IMR-90 (cell line): ENCODE results near the gene ETV6. TPM values are rescaled to one million over a fixed set of nuclear protein-coding genes. Genes with fewer than 3 reads are reported as not detected.

Experiments
- ATAC-seq: fragments of 200-7000 bp; cut with Tn5 transposase; 2 replicates; pipeline ENCODE4 v1.9.1; 2020; ENCODE audit warnings: low read depth, mild to moderate bottlenecking, moderate library complexity
- BruUV-seq: library from RNA; stranded (reverse); fragments of 400-500 nt; replicated peaks from 2 replicates; lab custom pipeline; 2021; lab: Mats Ljungman, UMichigan
- CTCF ChIA-PET: fragments of 300-600 bp; formaldehyde crosslinking; extraction: SDS; loops from one replicate; lab custom pipeline; 2021; ENCODE audit warnings: antibody characterized with exemption; lab: Yijun Ruan, JAX
- POLR2A ChIA-PET: fragments of 300-600 bp; sonication (Branson Sonifier 250); formaldehyde crosslinking; loops from one replicate; lab custom pipeline; 2022; ENCODE audit warnings: antibody characterized with exemption; ENCODE audit not compliant: unreplicated experiment; lab: Charles Lee
- DNase-seq: peaks from one replicate; pipeline ENCODE4 v3.0.0; 2013
- H2AFZ ChIP-seq: replicated peaks from 2 replicates; pipeline ENCODE3; 2013; ENCODE audit warnings: low read length, mild to moderate bottlenecking; ENCODE audit not compliant: poor library complexity
- H2AK5ac ChIP-seq: 2 replicates; pipeline ENCODE4 v1.6.1; 2013; ENCODE audit warnings: low read depth, low read length, inconsistent platforms
- H2AK9ac ChIP-seq: replicated peaks from 2 replicates; pipeline ENCODE3; 2013; ENCODE audit warnings: mild to moderate bottlenecking, low read depth, low read length, moderate library complexity; ENCODE audit not compliant: poor library complexity
- H2BK120ac ChIP-seq: 2 replicates; pipeline ENCODE4 v1.6.1; 2013; ENCODE audit warnings: low read depth, low read length, inconsistent platforms
- H2BK15ac ChIP-seq: 3 replicates; pipeline ENCODE4 v1.6.1; 2013; ENCODE audit warnings: low read depth, low read length, inconsistent platforms
- H2BK20ac ChIP-seq: 2 replicates; pipeline ENCODE4 v1.6.1; 2013; ENCODE audit warnings: low read depth, mild to moderate bottlenecking, inconsistent platforms, low read length, moderate library complexity
- H2BK5ac ChIP-seq: 2 replicates; pipeline ENCODE4 v1.6.1; 2013; ENCODE audit warnings: mild to moderate bottlenecking, low read depth, low read length, inconsistent platforms; ENCODE audit not compliant: poor library complexity, severe bottlenecking
- H3K14ac ChIP-seq: replicated peaks from 2 replicates; pipeline ENCODE4 v1.6.1; 2013; ENCODE audit warnings: low read depth, low read length, inconsistent platforms
- H3K18ac ChIP-seq: 2 replicates; pipeline ENCODE4 v1.6.1; 2013; ENCODE audit warnings: low read depth, low read length, control low read depth
- H3K23ac ChIP-seq: 2 replicates; pipeline ENCODE4 v1.6.1; 2013; ENCODE audit warnings: low read depth, low read length, inconsistent platforms
- H3K27ac ChIP-seq: 2 replicates; pipeline ENCODE4 v1.5.1; 2013; ENCODE audit warnings: mild to moderate bottlenecking, control low read depth, low read length; ENCODE audit not compliant: insufficient read depth
- H3K27me3 ChIP-seq: 2 replicates; pipeline ENCODE4 v1.6.1; 2013; ENCODE audit warnings: low read length; ENCODE audit not compliant: control insufficient read depth, insufficient read depth
- H3K36me3 ChIP-seq: 2 replicates; pipeline ENCODE4 v1.6.1; 2013; ENCODE audit warnings: low read length, mixed read lengths; ENCODE audit not compliant: control insufficient read depth, insufficient read depth
- H3K4ac ChIP-seq: 2 replicates; pipeline ENCODE4 v1.6.1; 2013; ENCODE audit warnings: low read depth, low read length, inconsistent platforms
- H3K4me1 ChIP-seq: 2 replicates; pipeline ENCODE4 v1.6.1; 2013; ENCODE audit warnings: low read length, mixed read lengths; ENCODE audit not compliant: control insufficient read depth, insufficient read depth
- H3K4me2 ChIP-seq: 2 replicates; pipeline ENCODE4 v1.6.1; 2013; ENCODE audit warnings: low read depth, mild to moderate bottlenecking, control low read depth, low read length, moderate library complexity
- H3K4me3 ChIP-seq: 2 replicates; pipeline ENCODE4 v1.5.1; 2013; ENCODE audit warnings: low read depth, mild to moderate bottlenecking, control low read depth, low read length, moderate library complexity; ENCODE audit not compliant: insufficient read depth
- H3K56ac ChIP-seq: 2 replicates; pipeline ENCODE4 v1.6.1; 2013; ENCODE audit warnings: low read length, inconsistent platforms; ENCODE audit not compliant: insufficient read depth; ENCODE audit errors: extremely low read depth
- H3K79me1 ChIP-seq, 2 experiments: 2 replicates each; pipeline ENCODE4 v1.6.1; 2013; ENCODE audit warnings: low read length in 2 of 2, inconsistent platforms in 1 of 2, low read depth in 1 of 2
- H3K9ac ChIP-seq: 2 replicates; pipeline ENCODE4 v1.6.1; 2013; ENCODE audit warnings: low read depth, low read length, control low read depth
- H3K9me1 ChIP-seq: 2 replicates; pipeline ENCODE4 v1.6.1; 2013; ENCODE audit warnings: low read length, inconsistent platforms; ENCODE audit not compliant: insufficient read depth
- H3K9me3 ChIP-seq: 2 replicates; pipeline ENCODE4 v1.6.1; 2013; ENCODE audit warnings: low read length; ENCODE audit not compliant: control insufficient read depth, insufficient read depth
- H4K20me1 ChIP-seq: 2 replicates; pipeline ENCODE4 v1.6.1; 2013; ENCODE audit warnings: low read length, inconsistent platforms; ENCODE audit not compliant: insufficient read depth
- H4K5ac ChIP-seq: 2 replicates; pipeline ENCODE4 v1.6.1; 2013; ENCODE audit warnings: mild to moderate bottlenecking, low read depth, low read length, control low read depth
- H4K8ac ChIP-seq, 2 experiments: 2 replicates each; pipeline ENCODE4 v1.6.1; 2013; ENCODE audit warnings: low read depth in 2 of 2, low read length in 2 of 2, control low read depth in 1 of 2, inconsistent platforms in 1 of 2
- H4K91ac ChIP-seq: 2 replicates; pipeline ENCODE4 v1.6.1; 2013; ENCODE audit warnings: low read depth, low read length, inconsistent platforms; ENCODE audit not compliant: insufficient read depth
- CEBPB ChIP-seq: IDR thresholded peaks from 2 replicates; pipeline ENCODE4 v1.6.1; 2012; ENCODE audit warnings: low read depth, low read length, improper control_type of control experiment
- CHD1 ChIP-seq: IDR thresholded peaks from 2 replicates; pipeline ENCODE4 v1.6.1; 2012; ENCODE audit warnings: low read depth, low read length, improper control_type of control experiment
- MXI1 ChIP-seq: IDR thresholded peaks from 2 replicates; pipeline ENCODE4 v1.6.1; 2012; ENCODE audit warnings: low read depth, mild to moderate bottlenecking, low read length, moderate library complexity, borderline replicate concordance
- NFE2L2 ChIP-seq: fragments of 150-350 bp; IDR thresholded peaks from 2 replicates; pipeline ENCODE4 v1.6.1; 2016; ENCODE audit warnings: low read depth, mild to moderate bottlenecking, low read length
- RAD21 ChIP-seq: IDR thresholded peaks from 2 replicates; pipeline ENCODE4 v1.6.1; 2012; ENCODE audit warnings: low read length, improper control_type of control experiment
- WGBS, 2 experiments: methylation state at CpG; one replicate each; pipeline versions ENCODE4 v1.1.5 to v1.1.7; 2013; ENCODE audit warnings: missing lambda C conversion rate in 2 of 2; ENCODE audit not compliant: insufficient read length in 1 of 2; ENCODE audit errors: extremely low coverage in 2 of 2; 5-methylcytosine and 5-hydroxymethylcytosine counted together
- dilution Hi-C: fragments of 300-500 bp; cut with HindIII; formaldehyde crosslinking; loops from one replicate; pipeline ENCODE4 v1.14.3; 2018; ENCODE audit warnings: low sequenced_read_pairs; ENCODE audit not compliant: unreplicated experiment
- in situ Hi-C: fragments of 300-500 bp; cut with MboI; formaldehyde crosslinking; loops from 3 replicates; pipeline ENCODE4 v1.14.3; 2019; ENCODE audit warnings: low sequenced_read_pairs, inconsistent platforms, mixed read lengths
- intact Hi-C: fragments of 100-400 bp; cut with micrococcal nuclease; formaldehyde crosslinking; loops from 2 replicates; pipeline ENCODE4 v1.10.0; 2022
- polyA plus RNA-seq, 3 experiments: library from polyadenylated mRNA; depleted of rRNA; stranded (reverse); fragments of >200 nt; gene quantifications; 2 replicates each; pipeline ENCODE4 v1.2.3, GENCODE V29; 2012; ENCODE audit warnings: low replicate concordance in 1 of 3
- total RNA-seq: library from RNA; depleted of rRNA; stranded (reverse); fragments of >200 nt; gene quantifications from 2 replicates; pipeline ENCODE4 v1.2.3, GENCODE V29; 2012
- TF ChIP-seq, protein P1 (sequence below): fragments of 150-350 bp; IDR thresholded peaks from 2 replicates; pipeline ENCODE4 v1.6.1; 2016; ENCODE audit warnings: low read depth, mild to moderate bottlenecking, low read length, moderate library complexity, borderline replicate concordance

ETV6 gene
- total and polyA plus RNA-seq, 2 of the 4 experiments (the other 2 are of a cell fraction) = 8.4 to 9.9 TPM

DNA sequence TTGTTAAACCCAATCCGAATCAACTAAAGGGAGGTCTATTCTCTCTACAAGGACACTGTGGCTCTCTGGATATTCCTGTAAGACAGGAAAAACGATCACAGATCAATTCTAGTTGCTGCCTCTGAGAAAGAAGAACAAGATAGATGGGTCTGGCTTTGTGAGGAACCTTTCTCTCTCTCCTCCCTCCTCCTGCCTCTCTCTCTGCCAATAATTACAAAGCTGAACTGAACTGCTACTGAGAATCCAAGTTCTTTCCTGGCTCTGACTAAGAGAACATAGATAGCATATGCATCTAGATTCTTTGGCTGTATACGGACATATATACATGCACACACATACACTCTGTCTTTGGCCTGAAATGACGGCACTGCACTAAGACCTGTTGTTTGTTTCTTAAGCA, 27.6 kb downstream of the ETV6 start:
- peaks cover 20% of the 10 kb centered on the region; the same call in 1 of the 2 replicates for H3K9me1 ChIP-seq
- no peaks in the 10 kb centered on the region for H3K27me3 ChIP-seq
- no peak overlapping the region for H3K4ac ChIP-seq
- H3K4me2 ChIP-seq = no peak overlapping the region
- H3K36me3 ChIP-seq = peaks cover 5% of the 10 kb centered on the region
- no peak overlapping the region for H3K9ac ChIP-seq
- POLR2A ChIA-PET = no interaction called here
- H3K27ac ChIP-seq = no peak overlapping the region
- no peak overlapping the region for H2AK5ac ChIP-seq
- dilution Hi-C loops (no loop called here), intact Hi-C loops (no loop called here), in situ Hi-C loops (no loop called here)
- DNase-seq (no peak), ATAC-seq (no peak)
- BruUV-seq = no TSS peak
- no peak overlapping the region for H2BK15ac ChIP-seq
- no peak overlapping the region for H2BK20ac ChIP-seq
- no peak overlapping the region for H3K23ac ChIP-seq
- H4K91ac ChIP-seq = no peak overlapping the region
- CTCF ChIA-PET = no interaction called here
- TF ChIP-seq NFE2L2 (no peak), CEBPB (no peak), RAD21 (no peak), MXI1 (no peak), CHD1 (no peak)
- TF ChIP-seq, protein P1, sequence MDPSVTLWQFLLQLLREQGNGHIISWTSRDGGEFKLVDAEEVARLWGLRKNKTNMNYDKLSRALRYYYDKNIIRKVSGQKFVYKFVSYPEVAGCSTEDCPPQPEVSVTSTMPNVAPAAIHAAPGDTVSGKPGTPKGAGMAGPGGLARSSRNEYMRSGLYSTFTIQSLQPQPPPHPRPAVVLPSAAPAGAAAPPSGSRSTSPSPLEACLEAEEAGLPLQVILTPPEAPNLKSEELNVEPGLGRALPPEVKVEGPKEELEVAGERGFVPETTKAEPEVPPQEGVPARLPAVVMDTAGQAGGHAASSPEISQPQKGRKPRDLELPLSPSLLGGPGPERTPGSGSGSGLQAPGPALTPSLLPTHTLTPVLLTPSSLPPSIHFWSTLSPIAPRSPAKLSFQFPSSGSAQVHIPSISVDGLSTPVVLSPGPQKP = no peak
- H2BK120ac ChIP-seq = no peak overlapping the region
- no peak overlapping the region for H2AFZ ChIP-seq
- no peak overlapping the region for H3K18ac ChIP-seq
- no peaks in the 10 kb centered on the region for H3K9me3 ChIP-seq
- H3K56ac ChIP-seq = no peak overlapping the region
- no peak overlapping the region for H4K5ac ChIP-seq
- no CpG with 5 or more reads among the region's 4 CpGs for whole genome bisulfite sequencing, 2 experiments
- no peak overlapping the region for H3K14ac ChIP-seq
- peaks cover 15% of the 10 kb centered on the region for H3K4me1 ChIP-seq
- H2AK9ac ChIP-seq = no peak overlapping the region
- no peak overlapping the region for H3K4me3 ChIP-seq
- H4K20me1 ChIP-seq = peaks cover 61% of the 10 kb centered on the region
- no peak overlapping the region for H2BK5ac ChIP-seq
- peaks cover 50 to 80% of the 10 kb centered on the region in 2 experiments for H3K79me1 ChIP-seq
- no peak overlapping the region for H4K8ac ChIP-seq
